RWPE2 (cell line): ENCODE results near the gene PATJ.
A peak's percentile ranks its signal among the peaks of the same experiment; 100 is the strongest.
"Not testable (repeated sequence)": the region's sequence is repeated elsewhere in the genome, so short reads cannot be mapped to it uniquely, and the experiment has no call there.

Experiments
- ATAC-seq: fragments of 200-7000 bp; cut with Tn5 transposase; 3 replicates; pipeline ENCODE4 v1.9.1; 2021; ENCODE audit warnings: low read depth
- DNase-seq: peaks from one replicate; pipeline ENCODE4 v3.0.0-alpha.2; 2020; ENCODE audit warnings: low spot score
- H3K27ac ChIP-seq: fragments of 450-650 bp; 2 replicates; pipeline ENCODE4 v1.5.1; 2017; ENCODE audit warnings: mild to moderate bottlenecking; ENCODE audit not compliant: poor library complexity, severe bottlenecking
- H3K27me3 ChIP-seq: fragments of 250-450 bp; sonication (Bioruptor Pico); 2 replicates; pipeline ENCODE4 v1.5.1; 2021; ENCODE audit warnings: mild to moderate bottlenecking, moderate library complexity; ENCODE audit not compliant: insufficient read depth, poor library complexity, severe bottlenecking
- H3K36me3 ChIP-seq: fragments of 250-450 bp; sonication (Bioruptor Pico); 2 replicates; pipeline ENCODE4 v1.5.1; 2020; ENCODE audit warnings: low read depth, mild to moderate bottlenecking, moderate library complexity
- H3K4me1 ChIP-seq: fragments of 250-450 bp; sonication (Bioruptor Pico); 2 replicates; pipeline ENCODE4 v1.5.1; 2021; ENCODE audit warnings: mild to moderate bottlenecking, moderate library complexity; ENCODE audit not compliant: insufficient read depth, poor library complexity, severe bottlenecking
- H3K4me3 ChIP-seq: fragments of 250-450 bp; sonication (Bioruptor Pico); 2 replicates; pipeline ENCODE4 v1.5.1; 2021; ENCODE audit warnings: mild to moderate bottlenecking, moderate library complexity; ENCODE audit not compliant: severe bottlenecking
- H3K9me3 ChIP-seq: fragments of 250-450 bp; sonication (Bioruptor Pico); 2 replicates; pipeline ENCODE4 v1.5.1; 2021; ENCODE audit warnings: mild to moderate bottlenecking, moderate library complexity; ENCODE audit not compliant: severe bottlenecking
- TF ChIP-seq, protein P1 (sequence below): fragments of 450-650 bp; IDR thresholded peaks from one replicate; pipeline ENCODE4 v1.5.1; 2017; ENCODE audit warnings: mild to moderate bottlenecking, moderate library complexity; ENCODE audit not compliant: poor library complexity, severe bottlenecking

The PATJ gene

DNA sequence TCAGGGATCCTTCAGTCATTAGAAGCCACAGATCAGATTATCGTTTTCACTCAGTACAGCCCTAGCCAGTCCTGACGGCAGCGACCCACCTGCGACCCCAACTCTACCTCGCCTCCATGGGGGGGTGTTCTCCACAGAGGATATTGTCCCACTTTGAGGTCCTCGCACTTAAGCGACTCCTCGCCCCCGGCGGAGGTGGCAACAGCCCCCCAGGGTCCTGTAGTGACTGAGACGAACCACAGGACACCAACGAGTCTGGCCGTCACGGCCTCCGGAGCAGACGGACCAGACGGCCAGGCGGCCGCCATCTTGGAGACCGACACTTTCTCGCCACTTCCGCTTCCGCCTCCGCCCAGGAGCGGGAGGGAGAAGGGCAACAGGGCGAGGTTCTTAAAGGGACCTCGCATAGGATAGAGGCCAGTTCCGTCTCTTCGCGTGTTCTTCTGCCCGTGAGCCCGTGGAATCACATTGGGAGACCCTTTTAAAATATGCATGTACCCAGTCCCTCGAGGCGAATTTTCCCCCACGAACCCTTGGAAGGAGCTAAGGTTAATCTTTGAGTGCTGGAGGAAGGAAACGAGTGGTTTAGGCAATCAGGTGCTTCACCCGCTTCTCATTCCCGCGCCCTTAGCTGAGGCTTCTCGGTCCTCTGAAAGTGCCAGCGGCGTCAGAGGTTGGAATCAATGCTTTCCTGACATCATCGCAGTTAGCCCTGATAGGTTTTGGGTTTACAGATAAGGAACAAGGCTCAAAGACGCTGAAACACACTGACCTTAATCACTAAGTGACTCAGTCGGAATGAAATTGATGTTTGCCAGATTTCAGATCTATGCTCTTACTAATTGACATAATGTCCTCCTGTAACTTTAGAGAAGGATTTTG, 17.2 kb upstream of the PATJ start, which contains the start of gene TM2D1:
TM2D1 (minus strand) TSS at position 329 of the 882 bp plus-strand sequence; CDS start at position 308, 21 bp downstream.
- TF ChIP-seq, protein P1, sequence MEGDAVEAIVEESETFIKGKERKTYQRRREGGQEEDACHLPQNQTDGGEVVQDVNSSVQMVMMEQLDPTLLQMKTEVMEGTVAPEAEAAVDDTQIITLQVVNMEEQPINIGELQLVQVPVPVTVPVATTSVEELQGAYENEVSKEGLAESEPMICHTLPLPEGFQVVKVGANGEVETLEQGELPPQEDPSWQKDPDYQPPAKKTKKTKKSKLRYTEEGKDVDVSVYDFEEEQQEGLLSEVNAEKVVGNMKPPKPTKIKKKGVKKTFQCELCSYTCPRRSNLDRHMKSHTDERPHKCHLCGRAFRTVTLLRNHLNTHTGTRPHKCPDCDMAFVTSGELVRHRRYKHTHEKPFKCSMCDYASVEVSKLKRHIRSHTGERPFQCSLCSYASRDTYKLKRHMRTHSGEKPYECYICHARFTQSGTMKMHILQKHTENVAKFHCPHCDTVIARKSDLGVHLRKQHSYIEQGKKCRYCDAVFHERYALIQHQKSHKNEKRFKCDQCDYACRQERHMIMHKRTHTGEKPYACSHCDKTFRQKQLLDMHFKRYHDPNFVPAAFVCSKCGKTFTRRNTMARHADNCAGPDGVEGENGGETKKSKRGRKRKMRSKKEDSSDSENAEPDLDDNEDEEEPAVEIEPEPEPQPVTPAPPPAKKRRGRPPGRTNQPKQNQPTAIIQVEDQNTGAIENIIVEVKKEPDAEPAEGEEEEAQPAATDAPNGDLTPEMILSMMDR = no peak
- no peaks in the 10 kb centered on the region for H3K9me3 ChIP-seq
- peak; percentile 98 for ATAC-seq

DNA sequence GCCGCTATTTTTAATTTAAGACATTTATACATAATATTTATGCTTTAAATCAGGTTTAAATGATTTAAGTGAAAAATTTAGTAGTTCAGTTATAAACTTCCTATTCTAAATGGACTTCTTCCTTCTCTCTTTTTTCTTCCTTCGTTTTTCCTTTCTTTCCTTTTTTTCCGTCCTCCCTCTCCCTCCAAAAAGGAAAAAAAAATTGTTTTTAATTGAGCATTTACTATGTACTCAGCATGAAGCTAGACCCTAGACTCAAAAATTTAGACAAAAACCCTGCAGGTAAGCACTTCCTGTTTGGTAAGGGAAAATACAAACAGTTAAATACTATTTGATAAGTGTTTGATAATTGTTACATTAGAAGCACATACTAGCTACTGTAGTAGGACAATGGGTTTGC, 14.7 kb upstream of the PATJ start:
- DNase-seq (no peak), ATAC-seq (no peak)
- H3K36me3 ChIP-seq = peaks cover 14% of the 10 kb centered on the region
- H3K27me3 ChIP-seq = no peaks in the 10 kb centered on the region
- TF ChIP-seq, protein P1 = no peak
- H3K4me1 ChIP-seq = peaks cover 15% of the 10 kb centered on the region
- H3K9me3 ChIP-seq = no peaks in the 10 kb centered on the region
- H3K4me3 ChIP-seq = no peak overlapping the region
- H3K27ac ChIP-seq = no peak overlapping the region

More for the DNA sequence above, 17.2 kb upstream of the PATJ start, which contains the start of gene TM2D1:
- H3K27ac ChIP-seq = peak within 1 kb of the TSS; percentile 61
- H3K4me1 ChIP-seq = peaks cover 15% of the 10 kb centered on the region
- no peaks in the 10 kb centered on the region for H3K27me3 ChIP-seq
- DNase-seq = peak; percentile 85
- peak within 1 kb of the TSS; percentile 61 for H3K4me3 ChIP-seq
- peaks cover 28% of the 10 kb centered on the region for H3K36me3 ChIP-seq

DNA sequence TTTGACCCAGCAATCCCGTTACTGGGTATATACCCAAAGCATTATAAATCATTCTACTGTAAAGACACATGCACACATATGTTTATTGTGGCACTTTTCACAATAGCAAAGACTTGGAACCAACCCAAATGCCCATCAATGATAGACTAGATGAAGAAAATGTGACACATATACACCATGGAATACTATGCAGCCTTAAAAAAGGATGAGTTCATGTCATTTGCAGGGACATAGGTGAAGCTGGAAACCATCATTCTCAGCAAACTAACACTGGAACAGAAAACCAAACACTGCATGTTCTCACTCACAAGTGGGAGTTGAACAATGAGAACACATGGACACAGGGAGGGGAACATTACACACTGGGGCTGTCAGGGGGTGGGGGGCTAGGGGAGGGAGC, 11.6 kb upstream of the PATJ start:
- not testable (repeated sequence) for ATAC-seq, H3K4me1 ChIP-seq, H3K27ac ChIP-seq, H3K27me3 ChIP-seq, H3K4me3 ChIP-seq, H3K36me3 ChIP-seq, DNase-seq, H3K9me3 ChIP-seq

DNA sequence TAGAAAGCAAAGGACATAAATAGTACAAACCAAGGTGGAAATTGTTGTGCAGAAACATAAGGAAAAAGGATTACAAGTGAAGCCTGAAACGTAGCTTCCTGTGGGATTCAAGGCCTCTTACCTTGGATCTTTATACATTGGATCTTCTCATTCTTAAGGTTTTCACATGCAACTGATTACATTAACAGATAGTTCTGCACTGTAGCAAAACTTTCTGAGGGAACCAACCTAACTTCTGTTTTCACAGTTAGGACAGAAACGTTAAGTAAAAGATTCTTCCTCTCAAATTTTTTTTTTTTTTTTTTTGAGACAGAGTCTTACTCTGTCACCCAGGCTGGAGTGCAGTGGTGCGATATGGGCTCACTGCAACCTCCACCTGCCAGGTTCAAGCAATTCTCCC, 9.6 kb upstream of the PATJ start:
- Histone ChIP-seq H3K4me3 (no peak overlapping the region), H3K27ac (no peak overlapping the region), H3K9me3 (no peaks in the 10 kb centered on the region), H3K27me3 (no peaks in the 10 kb centered on the region), H3K4me1 (no peaks in the 10 kb centered on the region), H3K36me3 (no peaks in the 10 kb centered on the region)
- DNase-seq (no peak), ATAC-seq (no peak)
- TF ChIP-seq, protein P1 = no peak

DNA sequence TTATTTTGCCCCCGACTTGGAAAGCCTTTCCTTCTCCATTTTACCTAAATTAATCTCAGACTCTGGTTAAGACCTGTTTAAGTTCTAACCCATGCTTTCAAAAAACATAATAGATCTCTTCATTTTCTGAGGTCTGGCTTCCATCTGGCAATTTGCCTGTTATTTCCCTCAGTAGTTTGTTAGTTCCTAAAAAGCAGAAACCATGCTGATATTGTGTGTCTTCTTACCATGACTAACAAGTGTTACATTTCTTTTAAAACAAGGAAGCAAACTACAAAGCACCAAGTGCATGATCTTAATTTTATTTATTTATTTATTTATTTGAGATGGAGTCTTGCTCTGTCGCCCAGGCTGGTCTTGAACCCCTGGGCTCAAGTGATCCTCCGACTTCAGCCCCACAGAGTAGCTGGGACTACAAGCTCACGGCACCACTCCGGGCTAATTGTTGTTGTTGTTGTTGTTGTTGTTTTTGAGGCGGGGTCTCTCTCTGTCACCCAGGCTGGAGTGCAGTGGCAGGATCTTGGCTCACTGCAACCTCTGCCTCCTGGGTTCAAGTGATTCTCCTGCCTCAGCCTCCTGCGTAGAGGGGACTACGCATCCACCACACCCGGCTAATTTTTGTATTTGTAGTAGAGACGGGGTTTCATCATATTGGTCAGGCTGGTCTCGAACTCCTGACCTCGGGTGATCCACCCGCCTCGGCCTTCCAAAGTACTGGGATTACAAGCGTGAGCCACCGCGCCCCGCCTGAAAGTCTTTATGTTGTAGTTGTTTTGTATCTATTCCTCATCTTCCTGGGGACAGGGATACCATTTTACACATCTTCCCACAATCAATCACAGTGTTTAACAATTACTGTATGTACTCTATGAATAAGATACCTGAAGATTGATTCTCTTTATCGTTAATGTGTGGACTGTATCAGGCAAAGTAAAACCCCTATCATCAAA, 1.3 kb upstream of the PATJ start:
- ATAC-seq = no peak
- TF ChIP-seq, protein P1 = no peak
- no peaks in the 10 kb centered on the region for H3K36me3 ChIP-seq
- H3K9me3 ChIP-seq = no peaks in the 10 kb centered on the region
- H3K27ac ChIP-seq = peak overlapping the region; percentile 89
- DNase-seq = no peak
- H3K27me3 ChIP-seq = no peaks in the 10 kb centered on the region
- peaks cover 6% of the 10 kb centered on the region for H3K4me1 ChIP-seq
- peak overlapping the region; percentile 90 for H3K4me3 ChIP-seq
